Activated CD4-positive, alpha-beta memory T cell treated with anti-CD3 and anti-CD28 coated beads, Interleukin-2, amount 10 ng/mL, durations not matched to agents 7 days and 5 days (primary cell): ENCODE measurements around the gene FBXO42. TPM values are rescaled to one million over a fixed set of nuclear protein-coding genes. Genes with fewer than 3 reads are reported as not detected.

ENCODE experiments used
- CTCF ChIA-PET: fragments of 350-600 bp; sonication (Branson Sonifier 250); formaldehyde crosslinking; loops from one replicate; lab custom pipeline; 2021; ENCODE audit warnings: antibody characterized with exemption, inconsistent platforms; lab: Charles Lee
- POLR2A ChIA-PET: fragments of 350-600 bp; sonication (Branson Sonifier 250); formaldehyde crosslinking; loops from one replicate; lab custom pipeline; 2021; ENCODE audit warnings: antibody characterized with exemption; lab: Charles Lee
- DNase-seq: peaks from one replicate; pipeline ENCODE4 v3.0.0-alpha.2; 2020
- H3K27ac Mint-ChIP-seq: one replicate; pipeline ENCODE4 v1.8.0; 2021; ENCODE audit warnings: mild to moderate bottlenecking, mixed read lengths
- H3K27me3 Mint-ChIP-seq: one replicate; pipeline ENCODE4 v1.8.0; 2021; ENCODE audit warnings: mixed read lengths
- H3K36me3 Mint-ChIP-seq: one replicate; pipeline ENCODE4 v1.8.0; 2021; ENCODE audit warnings: low read depth, mixed read lengths
- H3K4me1 Mint-ChIP-seq: one replicate; pipeline ENCODE4 v1.8.0; 2021; ENCODE audit warnings: mixed read lengths
- H3K4me3 Mint-ChIP-seq: one replicate; pipeline ENCODE4 v1.8.0; 2021; ENCODE audit warnings: mild to moderate bottlenecking, mixed read lengths
- H3K9me3 Mint-ChIP-seq: one replicate; pipeline ENCODE4 v1.8.0; 2021; ENCODE audit warnings: mixed read lengths
- total RNA-seq, 2 experiments: library from RNA; stranded (reverse); gene quantifications; one replicate each; pipeline ENCODE4 v1.2.3, GENCODE V29; 2021

FBXO42 gene
- total RNA-seq, 2 experiments from 2014 or later, result 19.9 to 20.7 TPM

GRCh38 chr1:16242556-16243214 lies 109.6 kb downstream of the FBXO42 start:
- Mint-ChIP-seq H3K9me3 (no peaks in the 10 kb centered on the region), H3K4me1 (peaks cover 25% of the 10 kb centered on the region), H3K27me3 (no peaks in the 10 kb centered on the region), H3K4me3 (no peak overlapping the region), H3K27ac (no peak overlapping the region), H3K36me3 (peaks cover 2% of the 10 kb centered on the region)
- no peak for DNase-seq
- CTCF ChIA-PET, result interaction anchor here (1.7 to 4.2 kb wide), 3 partner anchors 38 to 164 kb away, joined by 6 to 31 read pairs (median 17); no protein-coding TSS in a partner anchor
- POLR2A ChIA-PET, result no interaction called here

- no peak overlapping the region for H3K4me3 Mint-ChIP-seq
- no peak for DNase-seq
- CTCF ChIA-PET, result interaction anchor here (1.7 kb wide), 1 partner anchor 162 kb away, joined by 6 read pairs; no protein-coding TSS in a partner anchor
- H3K9me3 Mint-ChIP-seq, result no peaks in the 10 kb centered on the region
- no peaks in the 10 kb centered on the region for H3K27me3 Mint-ChIP-seq
- no peak overlapping the region for H3K27ac Mint-ChIP-seq
- peaks cover 38% of the 10 kb centered on the region for H3K4me1 Mint-ChIP-seq
- no peaks in the 10 kb centered on the region for H3K36me3 Mint-ChIP-seq
- POLR2A ChIA-PET, result no interaction called here
Measured at GRCh38 chr1:16241221-16241708, 111.0 kb downstream of the FBXO42 start.

DNA sequence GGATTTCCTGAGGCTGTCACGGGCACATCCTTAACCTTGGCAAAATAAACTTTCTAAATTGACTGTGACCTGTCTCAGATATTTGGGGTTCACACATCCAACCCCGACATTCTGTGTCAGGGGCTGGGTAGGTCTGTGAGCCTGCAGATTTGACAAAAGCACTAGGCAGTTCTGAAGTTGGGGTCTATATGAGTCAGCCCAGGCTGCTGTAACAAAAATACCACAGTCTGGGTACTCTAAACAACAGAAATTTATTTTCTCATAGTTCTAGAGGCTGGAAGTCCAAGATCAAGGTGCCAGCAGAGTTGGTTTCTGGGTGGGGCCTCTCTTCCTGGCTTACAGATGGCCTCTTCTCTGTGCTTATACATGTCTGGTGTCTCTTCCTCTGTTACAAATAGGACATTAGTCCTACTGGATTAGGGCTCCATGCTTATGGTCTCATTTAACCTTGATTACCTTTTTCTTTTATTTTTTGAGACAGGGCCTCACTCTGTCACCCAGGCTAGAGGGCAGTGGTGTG lies 112.2 kb downstream of the FBXO42 start:
- peaks cover 46% of the 10 kb centered on the region for H3K4me1 Mint-ChIP-seq
- no peaks in the 10 kb centered on the region for H3K27me3 Mint-ChIP-seq
- H3K36me3 Mint-ChIP-seq, result no peaks in the 10 kb centered on the region
- H3K4me3 Mint-ChIP-seq, result no peak overlapping the region
- H3K27ac Mint-ChIP-seq, result peak overlapping the region; percentile 21
- CTCF ChIA-PET, result interaction anchor here (0.9 kb wide), 1 partner anchor 8 kb away, joined by 5 read pairs; no protein-coding TSS in a partner anchor
- no peak for DNase-seq
- H3K9me3 Mint-ChIP-seq, result no peaks in the 10 kb centered on the region
- POLR2A ChIA-PET, result no interaction called here

GRCh38 chr1:16237343-16237830 lies 114.9 kb downstream of the FBXO42 start:
- Mint-ChIP-seq H3K27me3 (no peaks in the 10 kb centered on the region), H3K4me1 (peaks cover 43% of the 10 kb centered on the region), H3K4me3 (peak overlapping the region; percentile 79), H3K36me3 (no peaks in the 10 kb centered on the region), H3K27ac (peak overlapping the region; percentile 82), H3K9me3 (no peaks in the 10 kb centered on the region)
- ChIA-PET POLR2A (interaction anchor here (0.9 to 3.3 kb wide), 8 partner anchors 15 to 205 kb away, joined by 3 to 28 read pairs (median 4); partner anchors contain the start of gene SZRD1), CTCF (interaction anchor here (1.0 to 2.8 kb wide), 6 partner anchors 12 to 820 kb away, joined by 3 to 11 read pairs (median 4); no protein-coding TSS in a partner anchor)
- DNase-seq, result no peak

DNA sequence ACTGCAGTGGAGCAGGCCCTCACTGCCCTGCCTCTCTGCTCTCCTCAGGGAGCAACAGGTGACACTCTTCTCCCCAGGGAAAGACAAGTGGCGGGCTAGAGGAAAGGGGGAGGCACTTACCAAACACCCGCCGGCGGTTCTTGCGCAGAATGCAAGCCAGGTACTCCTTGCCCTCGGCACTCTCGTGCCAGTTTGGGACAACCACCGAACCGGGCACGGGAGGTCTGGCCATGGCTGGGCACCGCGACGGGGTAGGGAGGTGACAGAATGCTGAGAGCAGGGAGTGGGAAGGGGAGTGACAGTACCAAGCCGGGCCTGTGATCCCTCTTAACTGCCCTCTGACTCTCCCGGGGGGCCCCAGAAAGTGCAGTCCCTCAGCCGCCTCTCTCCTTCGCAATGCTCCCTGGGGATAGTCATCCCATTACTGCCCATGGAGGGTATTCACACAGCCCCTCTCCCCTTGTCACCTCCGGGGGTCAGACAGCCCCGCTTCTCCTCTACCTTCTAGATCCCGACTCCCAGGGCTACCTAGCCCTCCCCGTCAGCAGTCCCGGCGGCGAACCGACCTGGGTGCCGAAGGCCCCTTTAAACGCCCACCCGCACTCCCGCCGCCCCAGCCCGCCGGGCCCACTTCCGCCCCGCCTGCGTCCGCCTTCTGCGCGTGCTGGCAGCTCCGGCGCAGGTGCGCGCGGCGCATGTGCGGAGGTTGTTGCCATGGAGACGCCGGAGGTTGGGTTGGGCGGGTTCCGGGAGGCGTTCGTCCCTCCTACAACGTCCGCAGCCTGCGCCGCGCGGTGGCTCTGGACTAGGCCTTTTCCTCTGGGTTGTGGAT lies 115.6 kb downstream of the FBXO42 start, which contains the start of gene CPLANE2:
Gene CPLANE2, minus strand, starts transcription at position 673 of the 832 bp plus-strand sequence. Its CDS starts 441 bp downstream, at position 232.
- H3K4me1 Mint-ChIP-seq, result peaks cover 43% of the 10 kb centered on the region
- H3K4me3 Mint-ChIP-seq, result peak within 1 kb of the TSS; percentile 79
- DNase-seq, result peak; percentile 97
- H3K27me3 Mint-ChIP-seq, result no peaks in the 10 kb centered on the region
- ChIA-PET POLR2A (interaction anchor here (0.6 to 3.3 kb wide), 10 partner anchors 15 to 471 kb away, joined by 3 to 28 read pairs (median 3); partner anchors contain the start of genes ARHGEF19 and SZRD1), CTCF (interaction anchor here (1.0 to 2.8 kb wide), 4 partner anchors 8 to 158 kb away, joined by 3 to 11 read pairs (median 7); no protein-coding TSS in a partner anchor)
- no peaks in the 10 kb centered on the region for H3K9me3 Mint-ChIP-seq
- no peaks in the 10 kb centered on the region for H3K36me3 Mint-ChIP-seq
- peak within 1 kb of the TSS; percentile 82 for H3K27ac Mint-ChIP-seq

DNA sequence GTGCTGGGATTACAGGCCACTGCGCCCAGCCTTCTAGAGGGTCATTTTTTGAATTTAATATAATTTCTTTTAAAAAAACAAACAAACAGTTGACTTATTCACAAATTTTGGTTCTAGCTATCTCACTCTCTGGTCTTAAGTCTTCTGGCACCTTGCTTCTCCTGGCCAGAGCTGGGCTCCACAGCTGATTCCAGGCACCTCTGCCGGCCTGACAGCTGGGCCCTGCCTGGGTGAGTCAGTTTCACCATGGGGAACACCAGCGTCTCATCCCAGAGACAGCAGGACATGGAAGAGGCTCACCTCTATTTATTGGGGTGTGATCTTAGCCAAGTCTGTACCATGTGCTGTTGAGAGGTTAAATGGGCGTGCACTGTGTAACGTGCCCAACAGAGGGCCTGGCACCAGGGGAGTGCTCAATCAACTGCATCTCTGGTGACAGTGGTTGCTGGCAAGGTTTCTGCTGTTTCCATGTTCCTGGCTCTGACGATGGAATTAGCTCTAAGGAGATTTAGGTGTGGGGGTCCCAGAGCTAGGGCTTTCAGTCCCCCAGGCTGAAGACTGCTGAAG lies 116.3 kb downstream of the FBXO42 start:
- H3K27ac Mint-ChIP-seq, result peak overlapping the region; percentile 82
- ChIA-PET POLR2A (interaction anchor here (0.6 to 3.3 kb wide), 5 partner anchors 19 to 470 kb away, joined by 3 to 28 read pairs (median 3); partner anchors contain the start of gene ARHGEF19), CTCF (interaction anchor here (0.7 to 2.3 kb wide), 3 partner anchors 9 to 129 kb away, joined by 3 to 11 read pairs (median 3); no protein-coding TSS in a partner anchor)
- H3K36me3 Mint-ChIP-seq, result no peaks in the 10 kb centered on the region
- DNase-seq, result peak; percentile 63
- H3K4me1 Mint-ChIP-seq, result peaks cover 43% of the 10 kb centered on the region
- no peaks in the 10 kb centered on the region for H3K9me3 Mint-ChIP-seq
- H3K4me3 Mint-ChIP-seq, result peak overlapping the region; percentile 79
- no peaks in the 10 kb centered on the region for H3K27me3 Mint-ChIP-seq

DNA sequence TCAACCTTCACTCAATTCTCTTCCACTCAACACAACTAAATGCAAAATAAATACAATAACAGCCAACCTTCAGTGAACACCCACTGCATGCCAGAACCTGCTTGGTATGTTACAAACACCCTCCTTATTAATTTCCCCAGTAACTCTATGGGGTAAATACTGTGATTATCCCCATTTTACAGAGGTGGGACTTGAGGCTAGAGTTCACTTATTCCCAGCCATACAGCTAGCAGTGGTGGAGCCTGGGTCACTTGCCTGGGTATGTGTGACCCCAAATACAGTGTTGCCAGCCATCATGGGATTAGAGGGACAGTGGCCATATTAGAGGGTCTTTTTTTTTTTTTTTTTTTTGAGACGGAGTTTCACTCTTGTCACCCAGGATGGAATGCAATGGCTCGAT lies 116.9 kb downstream of the FBXO42 start:
- Mint-ChIP-seq H3K27ac (no peak overlapping the region), H3K27me3 (no peaks in the 10 kb centered on the region), H3K4me1 (peaks cover 43% of the 10 kb centered on the region), H3K36me3 (no peaks in the 10 kb centered on the region), H3K9me3 (no peaks in the 10 kb centered on the region), H3K4me3 (no peak overlapping the region)
- ChIA-PET POLR2A (interaction anchor here (0.8 to 3.3 kb wide), 5 partner anchors 18 to 29 kb away, joined by 3 to 28 read pairs (median 3); partner anchors contain the start of gene ARHGEF19), CTCF (interaction anchor here (0.7 to 1.0 kb wide), 3 partner anchors 9 to 129 kb away, joined by 3 read pairs; no protein-coding TSS in a partner anchor)
- no peak for DNase-seq

DNA sequence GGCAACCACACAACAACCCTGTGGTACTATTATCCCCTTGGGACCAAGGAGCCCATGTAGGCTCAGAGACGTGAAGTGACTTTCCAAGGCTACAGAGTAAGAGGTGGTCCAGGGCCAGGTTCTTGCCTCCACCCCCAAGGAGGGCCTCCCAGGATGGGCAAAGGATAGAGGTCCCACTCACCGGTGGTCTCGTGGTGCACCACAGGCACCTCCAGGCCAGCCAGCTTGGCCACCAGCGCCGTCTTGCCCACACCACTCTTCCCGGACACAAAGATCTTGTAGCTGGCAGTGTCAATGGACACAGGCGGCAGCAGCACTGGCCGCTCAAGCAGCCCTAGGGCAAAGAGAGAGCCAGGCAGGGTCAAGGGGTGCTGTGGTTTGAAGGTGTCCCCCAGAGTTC lies 118.8 kb downstream of the FBXO42 start:
- H3K4me3 Mint-ChIP-seq, result no peak overlapping the region
- DNase-seq, result no peak
- peaks cover 30% of the 10 kb centered on the region for H3K4me1 Mint-ChIP-seq
- no peak overlapping the region for H3K27ac Mint-ChIP-seq
- ChIA-PET CTCF (interaction anchor here (1.1 kb wide), 1 partner anchor 154 kb away, joined by 3 read pairs; no protein-coding TSS in a partner anchor), POLR2A (interaction anchor here (1.1 kb wide), 1 partner anchor 386 kb away, joined by 5 read pairs; the partner anchor contains the start of gene SPEN)
- no peaks in the 10 kb centered on the region for H3K36me3 Mint-ChIP-seq
- peaks cover 8% of the 10 kb centered on the region for H3K27me3 Mint-ChIP-seq
- H3K9me3 Mint-ChIP-seq, result no peaks in the 10 kb centered on the region

DNA sequence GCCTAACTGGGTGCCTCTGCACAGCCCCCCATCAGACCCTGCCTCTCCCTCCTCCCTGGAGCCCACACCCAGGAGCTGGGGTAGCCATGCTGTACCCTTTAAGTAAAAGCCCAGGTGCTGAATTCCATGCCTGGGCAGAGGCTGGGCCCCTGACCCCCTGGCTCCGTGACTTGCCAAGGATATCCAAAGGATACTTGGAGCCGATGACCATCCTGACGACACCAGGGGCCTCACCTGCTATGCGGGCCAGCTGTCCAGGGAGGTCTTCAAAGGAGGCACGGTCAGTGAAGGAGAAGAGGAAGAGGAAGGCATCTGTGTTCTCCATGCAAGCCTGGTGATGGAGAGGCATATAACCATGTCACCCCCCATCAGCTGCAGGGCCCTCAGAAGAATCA lies 120.0 kb downstream of the FBXO42 start:
- Mint-ChIP-seq H3K27me3 (peaks cover 19% of the 10 kb centered on the region), H3K9me3 (no peaks in the 10 kb centered on the region), H3K4me1 (peaks cover 18% of the 10 kb centered on the region), H3K4me3 (no peak overlapping the region), H3K27ac (no peak overlapping the region), H3K36me3 (no peaks in the 10 kb centered on the region)
- POLR2A ChIA-PET, result interaction anchor here (4.4 kb wide), 1 partner anchor 15 kb away, joined by 16 read pairs; no protein-coding TSS in a partner anchor
- DNase-seq, result no peak
- CTCF ChIA-PET, result no interaction called here

- ChIA-PET POLR2A (interaction anchor here (4.4 kb wide), 1 partner anchor 14 kb away, joined by 16 read pairs; no protein-coding TSS in a partner anchor), CTCF (no interaction called here)
- H3K36me3 Mint-ChIP-seq, result no peaks in the 10 kb centered on the region
- peaks cover 13% of the 10 kb centered on the region for H3K4me1 Mint-ChIP-seq
- H3K9me3 Mint-ChIP-seq, result no peaks in the 10 kb centered on the region
- no peak for DNase-seq
- H3K27ac Mint-ChIP-seq, result no peak overlapping the region
- peaks cover 22% of the 10 kb centered on the region for H3K27me3 Mint-ChIP-seq
- no peak overlapping the region for H3K4me3 Mint-ChIP-seq
Measured at GRCh38 chr1:16231331-16232315, 120.7 kb downstream of the FBXO42 start.

GRCh38 chr1:16230744-16231143 lies 121.5 kb downstream of the FBXO42 start:
- CTCF ChIA-PET, result no interaction called here
- Mint-ChIP-seq H3K27ac (no peak overlapping the region), H3K9me3 (no peaks in the 10 kb centered on the region), H3K4me3 (no peak overlapping the region), H3K4me1 (peaks cover 5% of the 10 kb centered on the region), H3K27me3 (peaks cover 30% of the 10 kb centered on the region), H3K36me3 (no peaks in the 10 kb centered on the region)
- POLR2A ChIA-PET, result interaction anchor here (1.0 to 4.4 kb wide), 2 partner anchors 8 to 13 kb away, joined by 3 to 16 read pairs; no protein-coding TSS in a partner anchor
- no peak for DNase-seq
